ENCODE measurements around the gene NFIB. TPM values are rescaled to one million over a fixed set of nuclear protein-coding genes. Genes with fewer than 3 reads are reported as not detected.

NFIB gene
- total RNA-seq, 1 donor from 2014 or later, result 0.30 TPM

GRCh38 chr9:14082732-14083131 lies 231.2 kb downstream of the NFIB start:
- Histone ChIP-seq H3K27ac (no peak overlapping the region), H2AFZ (replicated peaks) (no peak overlapping the region), H3K27me3 (no peaks in the 10 kb centered on the region), H3K4me1 (peaks cover 27% of the 10 kb centered on the region), H3K4me2 (no peak overlapping the region), H3K4me3 (no peak overlapping the region), H3K79me2 (ENCODE audit: low read depth) (no peaks in the 10 kb centered on the region), H3K9me3 (ENCODE audit: low read depth) (no peaks in the 10 kb centered on the region), H3F3A (ENCODE audit: low read depth) (peaks cover 10% of the 10 kb centered on the region), H3K36me3 (no peaks in the 10 kb centered on the region), H4K20me1 (ENCODE audit: low read depth) (no peaks in the 10 kb centered on the region), H3K9ac (no peak overlapping the region)
- H3K36me3 Mint-ChIP-seq, result no peaks in the 10 kb centered on the region
- no peaks in the 10 kb centered on the region for H3K9me3 Mint-ChIP-seq
- H3K4me1 Mint-ChIP-seq, result peaks cover 65% of the 10 kb centered on the region
- TF ChIP-seq EZH2 (IDR thresholded peaks at IDR 0.05) (no peak), CTCF (IDR thresholded peaks at IDR 0.05) (no peak), EZH2phosphoT487 (IDR thresholded peaks at IDR 0.05) (no peak)
- no peak for DNase-seq (ENCODE audit: low spot score)
- H3K27ac Mint-ChIP-seq, result peak overlapping the region; percentile 68
- peaks cover 2% of the 10 kb centered on the region for H3K27me3 Mint-ChIP-seq (ENCODE audit: insufficient read depth, low read depth)
- peak overlapping the region; percentile 39 for H3K4me3 Mint-ChIP-seq

DNA sequence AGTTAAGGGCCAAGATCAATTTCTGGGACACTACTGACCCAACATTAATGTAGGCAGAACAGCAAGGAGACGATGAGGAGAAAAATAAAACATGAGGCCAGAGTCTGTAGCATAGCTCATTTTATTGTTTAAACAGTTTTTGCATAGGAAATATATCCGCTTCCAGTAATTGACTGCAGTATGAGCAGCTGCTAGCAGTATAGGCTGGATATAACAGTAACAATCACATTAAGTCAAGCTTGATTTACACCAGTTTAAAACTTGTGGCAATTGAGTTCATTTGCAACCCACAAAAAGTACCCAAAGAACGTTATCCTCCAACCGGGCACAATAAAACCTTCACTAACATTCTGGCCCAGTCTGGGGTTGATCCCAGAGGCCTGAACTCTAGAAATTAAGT lies 232.2 kb downstream of the NFIB start:
- H3K27ac Mint-ChIP-seq, result no peak overlapping the region
- Histone ChIP-seq H3K9me3 (ENCODE audit: low read depth) (no peaks in the 10 kb centered on the region), H3K27me3 (no peaks in the 10 kb centered on the region), H3K27ac (no peak overlapping the region), H3K79me2 (ENCODE audit: low read depth) (no peaks in the 10 kb centered on the region), H4K20me1 (ENCODE audit: low read depth) (no peaks in the 10 kb centered on the region), H3K36me3 (no peaks in the 10 kb centered on the region), H3K4me2 (no peak overlapping the region), H3F3A (ENCODE audit: low read depth) (peaks cover 10% of the 10 kb centered on the region), H2AFZ (replicated peaks) (no peak overlapping the region), H3K4me3 (no peak overlapping the region), H3K4me1 (peaks cover 27% of the 10 kb centered on the region), H3K9ac (no peak overlapping the region)
- H3K27me3 Mint-ChIP-seq (ENCODE audit: insufficient read depth, low read depth), result peaks cover 2% of the 10 kb centered on the region
- no peak overlapping the region for H3K4me3 Mint-ChIP-seq
- no peak for DNase-seq (ENCODE audit: low spot score)
- no peaks in the 10 kb centered on the region for H3K36me3 Mint-ChIP-seq
- peaks cover 65% of the 10 kb centered on the region for H3K4me1 Mint-ChIP-seq
- TF ChIP-seq EZH2phosphoT487 (IDR thresholded peaks at IDR 0.05) (no peak), CTCF (IDR thresholded peaks at IDR 0.05) (no peak), EZH2 (IDR thresholded peaks at IDR 0.05) (no peak)
- no peaks in the 10 kb centered on the region for H3K9me3 Mint-ChIP-seq

DNA sequence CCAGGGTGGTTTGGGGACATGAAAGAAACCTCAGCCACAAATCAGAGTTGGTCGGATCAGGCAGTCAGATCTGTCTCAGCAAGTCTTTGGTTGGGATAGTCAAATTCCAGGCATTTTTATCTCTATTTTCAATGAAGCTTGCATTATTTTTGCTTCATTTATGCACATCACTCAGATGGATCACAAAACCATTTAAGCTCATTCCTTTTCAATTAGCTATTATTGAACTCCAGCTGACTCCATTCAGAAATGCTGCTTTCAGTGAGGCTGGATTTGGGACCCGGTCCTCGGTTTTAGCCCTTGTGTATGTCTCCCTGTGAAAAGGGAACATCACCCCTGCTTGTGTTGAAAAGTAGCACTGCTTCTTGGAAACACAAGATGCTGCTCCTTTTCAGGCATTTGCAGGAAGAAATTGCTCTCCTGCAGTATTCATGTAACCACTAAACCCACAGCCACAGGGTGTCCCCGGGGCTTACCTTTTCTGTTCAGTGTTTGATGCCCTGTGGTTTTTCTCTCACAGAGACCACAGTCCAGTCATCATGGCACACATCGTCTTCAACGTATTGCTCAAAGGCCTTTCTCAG lies 232.9 kb downstream of the NFIB start:
- Mint-ChIP-seq H3K27me3 (ENCODE audit: insufficient read depth, low read depth) (peaks cover 2% of the 10 kb centered on the region), H3K4me3 (no peak overlapping the region), H3K9me3 (no peaks in the 10 kb centered on the region), H3K4me1 (peaks cover 61% of the 10 kb centered on the region), H3K36me3 (no peaks in the 10 kb centered on the region), H3K27ac (no peak overlapping the region)
- TF ChIP-seq CTCF (IDR thresholded peaks at IDR 0.05), result no peak
- no peak for TF ChIP-seq EZH2 (IDR thresholded peaks at IDR 0.05)
- TF ChIP-seq EZH2phosphoT487 (IDR thresholded peaks at IDR 0.05), result no peak
- H3K9me3 ChIP-seq (ENCODE audit: low read depth), result no peaks in the 10 kb centered on the region
- no peaks in the 10 kb centered on the region for H3K79me2 ChIP-seq (ENCODE audit: low read depth)
- H3K27ac ChIP-seq, result no peak overlapping the region
- no peaks in the 10 kb centered on the region for H3K27me3 ChIP-seq
- H2AFZ ChIP-seq (replicated peaks), result no peak overlapping the region
- H3K9ac ChIP-seq, result no peak overlapping the region
- H4K20me1 ChIP-seq (ENCODE audit: low read depth), result no peaks in the 10 kb centered on the region
- no peaks in the 10 kb centered on the region for H3K36me3 ChIP-seq
- H3K4me1 ChIP-seq, result peaks cover 27% of the 10 kb centered on the region
- no peak overlapping the region for H3K4me3 ChIP-seq
- peak; percentile 39 for DNase-seq (ENCODE audit: low spot score)
- H3K4me2 ChIP-seq, result peak overlapping the region; percentile 21
- H3F3A ChIP-seq (ENCODE audit: low read depth), result peaks cover 10% of the 10 kb centered on the region
